Neural progenitor cell (in vitro differentiated cells): ENCODE results near the gene GCNA.

Experiments used
- EZH2 ChIP-seq: fragments of 200-600 bp; sonication (generic); IDR thresholded peaks from 2 replicates; pipeline ENCODE4 v1.6.1; 2017; ENCODE audit warnings: antibody characterized with exemption, mild to moderate bottlenecking, moderate library complexity
- EZH2phosphoT487 ChIP-seq: fragments of 200-600 bp; sonication (generic); IDR thresholded peaks from 2 replicates; pipeline ENCODE4 v1.6.1; 2017; ENCODE audit warnings: antibody characterized with exemption
- TF ChIP-seq, protein P1 (sequence below): fragments of 200-600 bp; sonication (generic); IDR thresholded peaks from 2 replicates; pipeline ENCODE4 v1.5.1; 2017; ENCODE audit warnings: antibody characterized with exemption, mild to moderate bottlenecking

- TF ChIP-seq, protein P1, sequence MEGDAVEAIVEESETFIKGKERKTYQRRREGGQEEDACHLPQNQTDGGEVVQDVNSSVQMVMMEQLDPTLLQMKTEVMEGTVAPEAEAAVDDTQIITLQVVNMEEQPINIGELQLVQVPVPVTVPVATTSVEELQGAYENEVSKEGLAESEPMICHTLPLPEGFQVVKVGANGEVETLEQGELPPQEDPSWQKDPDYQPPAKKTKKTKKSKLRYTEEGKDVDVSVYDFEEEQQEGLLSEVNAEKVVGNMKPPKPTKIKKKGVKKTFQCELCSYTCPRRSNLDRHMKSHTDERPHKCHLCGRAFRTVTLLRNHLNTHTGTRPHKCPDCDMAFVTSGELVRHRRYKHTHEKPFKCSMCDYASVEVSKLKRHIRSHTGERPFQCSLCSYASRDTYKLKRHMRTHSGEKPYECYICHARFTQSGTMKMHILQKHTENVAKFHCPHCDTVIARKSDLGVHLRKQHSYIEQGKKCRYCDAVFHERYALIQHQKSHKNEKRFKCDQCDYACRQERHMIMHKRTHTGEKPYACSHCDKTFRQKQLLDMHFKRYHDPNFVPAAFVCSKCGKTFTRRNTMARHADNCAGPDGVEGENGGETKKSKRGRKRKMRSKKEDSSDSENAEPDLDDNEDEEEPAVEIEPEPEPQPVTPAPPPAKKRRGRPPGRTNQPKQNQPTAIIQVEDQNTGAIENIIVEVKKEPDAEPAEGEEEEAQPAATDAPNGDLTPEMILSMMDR = no peak
- TF ChIP-seq EZH2 (no peak), EZH2phosphoT487 (no peak)
Observed at GRCh38 chrX:71534773-71535544, 43.3 kb upstream of the GCNA start.
